GM19035 (cell line): ENCODE results near the gene TRPM1.

ENCODE experiments used
- ATAC-seq: cut with Tn5 transposase; IDR thresholded peaks from one replicate; pipeline ENCODE4 v1.9.1; 2021; ENCODE audit not compliant: unreplicated experiment

Gene TRPM1

GRCh38 chr15:31049682-31050615, 51.6 kb downstream of the TRPM1 start:
- ATAC-seq: no peak

GRCh38 chr15:31049111-31049510, 52.4 kb downstream of the TRPM1 start:
- ATAC-seq: no peak

- no peak for ATAC-seq
Measured at GRCh38 chr15:31047437-31047836, 54.1 kb downstream of the TRPM1 start.

GRCh38 chr15:31046759-31047359, 54.7 kb downstream of the TRPM1 start:
- no peak for ATAC-seq

GRCh38 chr15:31045606-31046005, 55.9 kb downstream of the TRPM1 start:
- no peak for ATAC-seq

GRCh38 chr15:31042751-31043150, 58.8 kb downstream of the TRPM1 start:
- ATAC-seq: no peak

- no peak for ATAC-seq
Measured at GRCh38 chr15:31041610-31042009, 59.9 kb downstream of the TRPM1 start.

- ATAC-seq: no peak
Measured at GRCh38 chr15:31040611-31041010, 60.9 kb downstream of the TRPM1 start.

GRCh38 chr15:31039961-31040360, 61.6 kb downstream of the TRPM1 start:
- no peak for ATAC-seq

- ATAC-seq: no peak
Measured at GRCh38 chr15:31037731-31038477, 63.6 kb downstream of the TRPM1 start.

- no peak for ATAC-seq
Measured at GRCh38 chr15:31036783-31037182, 64.7 kb downstream of the TRPM1 start.

- no peak for ATAC-seq
Measured at GRCh38 chr15:31035610-31036009, 65.9 kb downstream of the TRPM1 start.

- ATAC-seq: no peak
Measured at GRCh38 chr15:31034152-31034551, 67.4 kb downstream of the TRPM1 start.

GRCh38 chr15:31032961-31033371, 68.6 kb downstream of the TRPM1 start:
- no peak for ATAC-seq

- ATAC-seq: no peak
Measured at GRCh38 chr15:31031471-31032067, 70.0 kb downstream of the TRPM1 start.

GRCh38 chr15:31027910-31028578, 73.5 kb downstream of the TRPM1 start:
- no peak for ATAC-seq

GRCh38 chr15:31025996-31026395, 75.5 kb downstream of the TRPM1 start:
- ATAC-seq: no peak

- no peak for ATAC-seq
Measured at GRCh38 chr15:31024979-31025378, 76.5 kb downstream of the TRPM1 start.

GRCh38 chr15:31024330-31024729, 77.2 kb downstream of the TRPM1 start:
- no peak for ATAC-seq

- no peak for ATAC-seq
Measured at GRCh38 chr15:31023841-31024240, 77.7 kb downstream of the TRPM1 start.
